Stimulated activated naive CD4-positive, alpha-beta T cell (primary cell): ENCODE measurements around the gene CMSS1.

Experiments
- DNase-seq, 6 experiments: peaks; one replicate each; lab custom pipeline; 2025; lab: John Stamatoyannopoulos, UW

Gene CMSS1

DNA sequence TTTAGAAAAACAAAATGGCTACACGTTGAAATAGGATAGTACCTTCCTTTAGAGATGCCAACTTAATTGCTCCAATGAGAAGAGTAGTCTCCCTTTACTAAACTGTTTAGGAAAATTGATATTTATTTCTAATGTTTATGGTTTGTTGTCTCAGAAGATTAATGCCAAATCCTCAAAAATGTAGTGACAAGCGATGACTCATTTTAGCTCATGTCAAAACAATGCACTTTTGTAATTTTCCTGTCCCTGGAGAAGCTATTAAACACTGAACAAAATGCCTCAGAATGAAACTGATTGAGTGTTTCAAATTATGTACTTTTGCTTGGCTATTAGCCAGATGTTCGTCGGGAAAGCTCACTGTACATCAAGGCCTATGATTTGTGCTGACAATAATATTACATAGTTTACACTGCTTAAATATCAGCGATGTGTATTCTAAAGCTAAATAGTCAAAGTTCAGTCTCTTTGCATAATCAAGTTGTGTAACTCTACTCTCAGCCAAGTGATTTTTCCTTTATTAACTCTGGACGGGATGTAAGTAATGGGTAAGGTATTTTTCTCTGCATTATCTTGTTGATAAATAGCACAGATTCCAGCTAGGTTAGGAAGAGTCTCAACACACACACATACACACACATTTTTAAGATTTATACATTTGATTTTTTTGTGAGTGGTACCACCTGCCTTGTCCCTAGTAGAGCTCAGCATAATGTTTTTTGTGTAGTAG is 83.7 kb downstream of the CMSS1 start:
- no peak for DNase-seq

DNA sequence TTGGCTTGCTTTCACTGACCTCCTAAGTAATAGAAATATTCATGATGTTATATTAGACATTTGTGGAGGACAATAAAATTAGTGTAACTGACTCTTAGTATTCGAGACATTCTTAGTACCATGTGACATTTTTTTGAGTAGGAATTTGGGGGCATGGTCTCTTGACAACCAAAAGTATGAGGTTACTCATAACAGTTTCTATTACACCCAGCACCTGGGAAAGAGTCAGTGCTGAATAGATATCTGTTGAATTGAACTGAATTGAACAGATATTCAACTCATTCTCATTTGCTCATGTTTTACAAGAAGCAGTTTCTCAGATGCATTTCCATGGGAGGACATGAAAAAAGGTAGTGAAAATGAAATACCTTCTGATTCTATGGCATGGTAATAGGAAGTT is 84.4 kb downstream of the CMSS1 start:
- no peak for DNase-seq

DNA sequence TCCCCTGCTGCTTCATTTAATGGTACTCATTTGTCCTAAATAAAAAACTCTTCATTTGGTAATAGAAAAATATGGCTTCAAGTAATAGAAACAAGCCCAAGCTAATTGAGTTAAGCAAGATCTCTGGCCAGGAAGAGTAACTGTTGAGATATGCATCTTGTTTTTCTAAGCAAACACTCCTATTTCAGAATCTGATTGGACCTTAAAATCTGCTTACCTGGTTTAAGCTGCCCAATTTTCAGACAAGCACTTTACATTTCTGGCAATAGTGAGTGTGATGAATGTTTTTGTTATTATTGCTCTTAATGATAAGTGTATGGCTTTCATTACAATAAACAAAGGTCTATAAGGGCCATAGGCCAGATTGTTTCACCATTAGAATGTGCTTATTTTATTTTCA is 86.2 kb downstream of the CMSS1 start:
- DNase-seq, result no peak

DNA sequence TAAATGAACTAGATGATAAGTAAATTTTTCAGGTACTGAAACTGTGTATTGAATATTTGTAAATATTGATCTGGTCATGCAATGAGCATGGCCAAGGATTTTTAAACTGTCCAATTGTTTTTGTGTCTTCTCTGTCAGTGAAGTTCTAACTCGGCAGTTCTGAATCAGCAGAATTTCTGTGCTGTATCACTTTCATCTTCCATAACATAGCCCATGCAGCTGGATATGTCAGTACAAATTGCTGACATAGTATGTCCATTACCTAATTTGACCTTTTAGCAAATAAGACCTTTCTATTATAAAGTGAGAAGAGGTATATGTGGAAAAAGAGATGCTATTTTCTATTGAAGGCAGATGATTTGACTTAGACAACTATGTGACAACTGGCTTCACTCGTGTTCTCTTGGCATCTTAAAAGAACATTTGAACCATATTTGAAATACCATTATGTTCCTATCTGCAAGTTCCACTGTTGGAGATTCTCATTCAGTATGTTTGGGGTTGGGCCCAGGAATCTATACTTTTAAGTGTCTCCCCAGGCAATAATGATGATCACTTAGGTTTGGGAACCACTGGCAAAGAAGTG is 90.4 kb downstream of the CMSS1 start:
- no peak for DNase-seq

DNA sequence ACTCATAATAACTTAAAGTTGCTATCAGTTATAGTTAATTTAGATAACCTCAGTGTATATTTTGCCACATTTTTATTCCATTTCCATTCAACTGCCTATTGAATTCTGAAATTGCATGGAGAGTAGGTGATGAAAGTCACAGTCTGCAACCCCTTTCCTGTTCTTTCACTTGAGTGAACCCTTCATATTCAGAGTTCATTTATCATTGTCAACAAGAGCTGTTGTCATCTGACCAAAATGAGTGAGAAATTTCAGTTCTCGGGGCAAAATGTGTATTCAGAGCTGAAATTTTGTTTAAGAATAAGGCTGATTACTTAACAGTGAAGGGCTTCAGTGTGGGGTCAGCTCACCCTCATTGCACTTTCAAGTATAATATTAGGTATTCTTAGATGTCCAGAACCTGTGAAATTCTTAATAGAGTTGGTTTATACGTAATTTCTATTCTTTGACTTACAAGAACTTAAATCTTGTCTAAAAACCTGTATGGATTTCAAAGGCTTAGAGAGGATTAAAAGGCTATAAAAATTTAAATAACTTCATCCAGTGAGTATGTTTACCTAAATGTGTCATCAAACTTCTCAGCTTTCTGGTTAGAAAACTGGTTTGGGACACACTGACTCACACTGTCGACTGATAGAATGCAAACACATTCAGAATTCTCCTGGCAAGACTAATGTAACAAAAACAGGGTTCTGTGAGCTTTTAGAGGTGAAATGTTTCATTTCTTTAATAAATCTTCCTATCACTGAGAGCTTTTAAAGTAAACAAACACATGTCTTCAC is 92.2 kb downstream of the CMSS1 start:
- DNase-seq, result no peak

DNA sequence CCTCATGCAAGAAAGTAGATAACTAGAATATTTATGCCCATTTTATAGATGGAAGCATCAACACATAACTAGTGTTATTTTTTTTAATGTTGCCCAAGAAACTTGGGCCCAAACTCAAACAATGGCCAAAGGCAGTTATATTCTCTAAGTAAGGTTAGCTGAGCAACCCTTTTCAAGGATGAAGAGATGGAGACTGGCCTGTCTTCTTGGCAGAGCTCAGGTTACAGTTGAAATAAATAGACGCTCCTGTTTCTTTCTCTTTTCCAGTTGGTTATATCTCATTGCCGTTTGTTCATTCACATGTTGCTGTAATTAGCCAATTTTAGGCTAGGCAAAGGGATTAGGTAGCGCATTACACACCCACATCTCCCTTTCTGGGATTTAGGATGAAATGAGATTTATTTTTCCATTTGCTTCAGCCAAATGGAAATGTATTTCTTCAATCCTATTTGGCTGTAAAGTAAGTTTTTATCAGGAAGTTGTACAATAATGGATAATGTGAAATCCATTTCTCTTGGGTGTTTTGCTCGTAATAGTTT is 93.2 kb downstream of the CMSS1 start:
- DNase-seq, result no peak

DNA sequence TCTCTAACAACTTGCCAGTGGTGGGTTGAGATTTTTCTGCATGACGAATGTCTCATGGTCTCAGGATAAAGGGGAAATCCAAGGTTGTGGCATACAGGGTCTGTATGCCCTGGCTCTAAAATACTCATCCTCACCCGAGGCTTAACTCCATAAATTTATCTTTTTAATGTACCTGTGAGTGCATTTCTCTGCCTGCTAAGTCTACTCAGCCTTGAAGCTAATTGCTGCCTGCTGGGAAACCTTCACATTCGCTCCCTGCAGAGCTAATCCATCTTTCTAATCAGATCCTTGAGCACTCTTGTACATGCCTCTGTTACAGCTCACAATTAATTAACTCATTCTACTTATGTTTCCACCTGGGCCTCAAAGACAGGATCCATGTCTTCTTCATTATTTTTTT is 93.8 kb downstream of the CMSS1 start:
- DNase-seq, result no peak

DNA sequence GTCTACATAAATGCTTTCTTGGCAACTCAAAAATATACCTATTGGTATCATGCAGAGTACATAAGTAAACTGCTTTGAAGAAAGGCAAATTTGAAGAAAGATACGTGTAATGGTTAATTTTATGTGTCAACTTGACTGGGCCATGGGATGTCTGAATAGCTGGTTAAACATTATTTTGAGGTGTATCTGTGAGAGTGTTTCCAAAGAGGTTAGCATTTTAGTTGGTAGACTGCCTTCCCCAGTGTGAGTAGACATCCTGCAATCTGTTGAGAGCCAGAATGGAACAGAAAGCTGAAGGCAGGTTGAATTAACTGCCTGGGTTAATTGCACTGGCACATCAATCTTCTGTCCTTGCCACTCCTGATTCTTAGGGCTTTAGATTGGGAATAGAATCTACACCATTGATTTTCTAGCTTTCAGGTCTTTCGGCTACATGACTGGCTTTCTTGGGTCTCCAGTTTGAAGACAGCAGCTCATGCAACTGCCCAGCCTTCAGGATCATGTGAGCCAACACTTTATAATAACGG is 98.3 kb downstream of the CMSS1 start:
- no peak for DNase-seq

DNA sequence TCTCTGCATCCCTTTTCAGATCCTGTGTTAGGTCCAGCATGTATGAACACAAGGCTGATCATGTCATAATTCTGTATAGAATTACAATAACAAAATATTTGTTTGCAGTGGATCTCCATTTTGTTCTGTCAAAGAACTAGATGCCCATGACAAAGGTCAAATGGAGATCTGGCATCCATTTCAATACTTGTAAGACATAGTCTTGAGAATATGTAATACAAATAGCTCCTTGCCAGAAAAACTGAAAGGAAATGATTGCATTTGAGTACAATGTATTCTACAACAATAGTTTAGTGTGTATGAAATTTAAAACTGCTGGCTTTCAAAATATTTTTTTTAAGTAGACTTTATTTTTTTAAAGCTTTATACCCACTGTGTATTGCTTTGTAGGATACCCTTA is 101.1 kb downstream of the CMSS1 start:
- no peak for DNase-seq

DNA sequence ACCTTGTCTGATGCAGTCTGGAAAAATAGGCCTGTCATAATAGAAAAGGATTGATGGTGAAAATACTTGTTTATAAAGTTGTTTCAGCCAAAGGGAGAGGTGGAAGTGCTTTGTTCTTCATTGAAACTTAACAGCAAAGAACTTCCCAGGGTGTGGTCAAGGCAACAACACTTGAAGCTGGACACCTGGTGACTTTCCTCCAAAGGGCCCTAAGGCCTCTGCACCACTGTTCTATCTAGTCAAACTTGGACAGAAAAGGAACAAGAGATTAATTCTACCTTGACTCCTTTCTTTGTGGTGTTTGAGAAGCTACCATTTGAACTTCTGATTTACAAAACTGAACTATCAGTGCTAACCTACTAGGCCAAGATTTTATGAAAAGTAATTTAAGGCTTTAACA is 102.0 kb downstream of the CMSS1 start:
- no peak for DNase-seq

DNA sequence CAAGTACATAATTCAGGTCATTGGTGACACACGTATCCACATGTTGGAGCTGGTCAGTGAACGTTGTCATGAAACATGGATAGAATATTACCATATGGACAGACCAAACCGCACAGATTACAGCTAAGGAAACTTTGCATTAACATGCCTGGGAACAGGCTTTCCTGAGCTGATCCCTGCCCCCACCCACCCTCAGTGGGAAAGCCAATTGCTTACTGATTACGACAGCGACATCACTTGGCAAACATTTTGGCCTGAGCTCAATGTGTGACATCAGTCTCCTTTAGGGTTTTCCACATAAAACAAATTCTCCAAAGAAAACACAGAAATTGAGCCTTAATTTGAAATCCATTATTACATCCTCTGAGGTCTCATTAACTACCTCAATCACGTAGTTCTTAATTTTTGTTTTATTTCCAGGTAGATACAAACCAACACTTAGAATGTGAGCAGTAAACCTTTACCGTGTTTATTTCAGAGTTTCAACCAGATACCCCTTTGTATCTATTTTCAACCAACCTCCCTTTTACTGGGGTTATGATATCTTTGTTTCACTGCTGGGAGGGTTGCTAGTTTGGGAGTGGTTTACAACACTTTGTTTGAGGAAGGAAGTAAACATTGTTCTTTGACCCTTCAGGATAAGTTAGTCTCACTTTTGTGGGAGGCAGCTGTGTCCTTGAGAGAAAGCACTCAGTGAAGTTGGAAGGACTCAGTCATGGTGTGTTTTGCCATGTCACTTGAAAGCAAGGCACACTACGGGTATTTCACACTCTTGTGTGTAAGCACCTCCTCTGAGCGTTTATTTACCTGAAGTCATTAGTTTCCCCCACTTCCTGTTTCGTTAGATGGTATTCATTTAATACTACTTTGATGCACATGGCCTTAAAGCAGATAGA is 103.1 kb downstream of the CMSS1 start:
- DNase-seq, result no peak

DNA sequence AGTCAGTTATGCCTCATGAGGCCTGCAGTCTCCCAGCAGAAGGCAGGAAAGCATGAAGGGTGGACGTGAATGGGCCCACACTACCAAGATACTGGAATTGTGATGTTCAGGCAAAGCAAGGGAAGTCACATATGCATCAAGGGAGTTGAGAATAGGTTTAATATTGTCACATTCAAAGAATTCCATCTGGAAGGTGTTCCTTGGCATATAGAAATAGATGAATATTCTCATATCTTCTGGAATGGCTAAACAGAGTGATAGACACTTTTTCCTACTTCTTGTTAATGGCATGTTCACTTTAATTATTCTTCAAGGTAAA is 103.7 kb downstream of the CMSS1 start:
- no peak for DNase-seq

DNA sequence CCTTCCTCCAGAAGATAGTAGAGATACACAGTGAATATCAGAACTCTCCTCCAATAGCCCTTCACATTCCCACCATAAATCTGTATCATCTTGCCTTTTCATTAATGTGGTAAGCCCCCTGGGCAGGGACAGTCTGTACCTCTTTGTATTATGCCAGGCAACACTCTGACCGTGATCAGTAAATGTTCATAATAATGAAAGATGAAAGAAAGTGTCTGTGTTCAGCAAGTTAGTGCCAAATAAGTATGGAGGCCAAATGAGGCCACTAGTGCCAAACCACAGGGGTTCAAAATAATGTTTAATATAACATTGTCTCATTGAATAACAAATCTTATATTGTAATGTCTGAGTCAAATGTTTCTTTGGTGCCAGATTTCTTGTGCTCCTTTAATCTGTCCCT is 104.3 kb downstream of the CMSS1 start:
- DNase-seq, result no peak

DNA sequence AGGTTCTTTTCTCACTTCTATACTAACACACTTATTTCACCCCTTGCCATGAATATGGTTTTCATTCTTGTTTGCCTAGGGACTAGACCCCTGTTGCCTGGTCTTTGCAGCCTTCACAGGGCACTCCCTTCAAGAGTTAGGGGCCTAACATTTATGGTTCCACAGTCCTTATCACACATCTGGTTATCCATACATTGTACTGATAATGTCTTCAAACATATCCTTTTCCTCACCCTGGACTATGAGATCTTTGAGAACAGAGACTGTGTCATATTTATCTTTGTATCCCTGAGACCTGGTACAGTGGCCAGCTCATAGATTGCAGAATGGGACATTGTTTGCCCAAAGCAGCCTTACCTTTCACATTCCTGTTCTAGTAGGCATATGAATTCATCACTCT is 106.2 kb downstream of the CMSS1 start:
- no peak for DNase-seq

DNA sequence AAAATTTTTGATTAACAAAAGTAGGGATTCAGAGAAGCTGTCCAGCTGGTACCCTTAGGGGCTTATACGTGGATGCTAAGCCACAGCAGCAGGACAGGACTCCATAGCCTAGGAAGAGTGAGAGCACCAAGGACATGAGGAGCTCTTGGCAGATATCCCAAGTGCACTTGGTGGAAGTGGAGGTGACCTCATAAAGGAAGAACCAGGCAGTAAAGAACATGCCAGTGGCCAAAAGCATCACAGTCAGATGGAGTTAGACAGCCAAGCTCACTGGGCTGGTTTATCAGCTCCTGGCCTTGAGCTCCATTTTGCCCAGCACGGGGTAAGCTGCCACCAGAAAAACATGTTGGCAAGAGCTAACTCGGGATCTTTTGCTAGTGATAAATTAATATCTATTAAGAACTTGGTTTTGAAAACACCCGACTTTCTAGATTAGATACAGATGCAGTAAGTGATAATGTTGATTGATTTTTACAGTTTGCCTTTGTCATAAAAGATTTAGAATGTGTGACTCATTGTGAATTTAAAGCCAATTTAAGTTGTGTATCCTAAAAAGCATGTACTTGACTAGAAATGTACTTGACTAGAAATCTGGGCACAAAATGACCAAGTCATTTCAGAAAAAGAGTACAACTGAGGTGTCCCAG is 108.0 kb downstream of the CMSS1 start:
- DNase-seq, result no peak

DNA sequence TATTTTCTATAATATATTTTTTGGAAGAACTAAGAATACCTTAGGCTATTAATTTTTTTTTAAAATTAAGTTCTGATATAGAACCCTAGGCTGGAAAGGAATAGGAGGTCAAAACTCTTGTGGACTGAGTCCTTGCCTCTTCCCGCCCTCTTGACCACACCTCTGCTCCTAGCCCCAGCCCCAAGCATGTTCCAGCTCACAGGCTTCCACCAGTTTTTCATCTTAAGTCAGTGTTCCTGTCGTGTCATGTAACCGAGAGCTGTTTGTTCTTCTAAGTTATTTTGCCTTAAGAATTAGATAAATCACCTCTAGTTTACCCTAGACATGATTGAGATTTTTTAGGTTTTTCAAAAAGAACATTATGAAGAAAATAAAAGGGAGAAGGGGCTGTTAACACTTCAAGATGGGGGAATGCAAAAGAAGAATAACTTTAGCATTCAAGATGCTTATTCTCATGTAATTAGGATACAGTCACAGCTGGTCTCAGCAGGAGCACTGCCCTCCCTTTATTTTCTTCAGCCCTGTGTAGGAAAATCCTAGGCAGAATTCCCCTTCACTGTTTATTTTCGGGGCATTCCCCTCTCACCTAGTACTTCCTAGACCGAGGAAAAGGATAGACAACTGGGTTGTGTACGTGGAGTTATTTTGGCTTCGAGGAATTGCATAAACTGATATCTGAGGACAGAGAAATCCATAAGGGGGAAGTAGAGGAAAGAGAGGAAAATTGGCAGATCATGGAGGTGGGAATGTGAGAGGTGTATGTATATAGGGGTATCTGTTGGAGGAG is 110.2 kb downstream of the CMSS1 start:
- no peak for DNase-seq

DNA sequence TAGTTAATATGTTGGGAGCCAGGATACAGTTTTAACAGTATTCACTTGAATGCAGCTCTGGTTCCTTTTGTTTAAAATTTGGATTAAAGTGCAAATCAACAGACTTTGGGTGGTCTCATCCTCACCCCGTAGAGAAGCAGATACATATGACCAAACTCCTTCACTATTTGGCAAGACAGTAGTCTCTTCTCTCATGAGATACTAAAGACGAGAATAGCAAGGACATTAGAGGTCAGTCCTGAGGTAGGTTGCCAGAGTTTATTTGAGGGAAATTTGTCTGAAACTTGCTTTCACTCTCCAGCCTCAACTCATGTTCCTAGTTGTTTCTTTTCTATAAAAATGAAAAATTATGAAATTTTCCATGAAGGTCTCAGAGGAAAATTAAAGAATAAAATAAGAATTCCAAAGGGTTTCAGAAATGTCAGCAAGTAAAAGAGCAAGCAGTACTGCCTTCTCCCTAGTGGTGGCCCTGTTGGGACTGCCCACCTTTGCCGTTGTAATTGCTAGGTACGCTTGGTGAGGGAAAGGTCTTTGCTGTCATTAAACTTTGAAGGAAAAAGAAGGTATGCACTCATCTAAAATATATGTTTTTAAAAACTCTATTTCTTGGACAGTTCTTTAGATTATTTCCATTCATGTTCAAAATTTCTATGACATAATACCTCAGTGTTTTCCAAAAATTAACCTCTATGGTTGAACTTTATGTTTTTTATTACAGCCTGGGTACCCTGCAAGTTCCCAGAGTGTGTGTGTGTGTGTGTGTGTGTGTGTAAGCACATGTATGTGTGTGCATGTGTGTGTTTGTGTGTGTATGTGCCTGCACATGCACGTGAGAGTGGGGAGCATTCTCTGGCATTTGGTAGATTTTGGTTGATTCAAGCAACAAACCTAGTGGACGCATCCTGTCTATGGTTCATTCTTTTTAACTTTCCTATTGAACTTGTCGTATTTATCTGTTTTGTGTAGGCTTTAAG is 111.4 kb downstream of the CMSS1 start:
- DNase-seq, result no peak

DNA sequence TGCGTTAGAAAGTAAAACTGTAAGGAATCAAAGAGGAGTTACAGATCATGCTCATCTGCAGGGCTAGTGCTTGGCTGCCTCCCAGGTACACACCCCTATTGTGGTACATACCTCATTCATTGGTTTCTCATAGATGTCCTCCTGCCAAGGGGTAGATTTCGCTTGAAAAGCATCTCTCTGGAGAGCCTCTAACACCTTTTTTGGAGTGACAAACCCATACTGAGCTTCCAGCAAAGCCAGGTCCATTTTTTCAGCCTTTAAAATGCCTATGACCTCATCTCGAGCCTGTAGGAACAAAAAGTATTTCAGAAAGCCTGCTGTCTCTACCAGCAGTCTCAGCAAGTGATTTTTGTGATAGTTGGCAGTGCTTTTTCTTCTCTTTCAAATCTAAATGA is 112.1 kb downstream of the CMSS1 start:
- DNase-seq, result no peak

DNA sequence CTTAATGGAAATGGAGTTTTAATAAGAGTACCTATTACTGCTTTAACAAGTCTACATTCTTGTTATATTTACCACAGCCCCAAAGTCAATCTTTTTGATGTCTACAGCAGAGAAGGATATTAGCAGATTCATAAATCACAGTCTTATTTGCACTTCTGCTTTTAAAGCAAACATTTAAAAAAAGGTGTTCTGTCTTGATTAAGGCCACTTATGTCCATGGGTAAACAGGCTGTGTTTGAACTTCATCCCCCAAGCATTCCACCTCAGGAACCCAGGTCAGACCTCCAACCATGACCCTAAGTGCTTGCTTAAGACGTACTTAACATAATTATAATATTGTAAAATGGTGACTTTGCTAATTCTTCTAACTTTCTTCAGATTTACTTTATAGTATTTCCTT is 113.4 kb downstream of the CMSS1 start:
- no peak for DNase-seq
